ENCODE measurements around the gene PRSS22.

DNA sequence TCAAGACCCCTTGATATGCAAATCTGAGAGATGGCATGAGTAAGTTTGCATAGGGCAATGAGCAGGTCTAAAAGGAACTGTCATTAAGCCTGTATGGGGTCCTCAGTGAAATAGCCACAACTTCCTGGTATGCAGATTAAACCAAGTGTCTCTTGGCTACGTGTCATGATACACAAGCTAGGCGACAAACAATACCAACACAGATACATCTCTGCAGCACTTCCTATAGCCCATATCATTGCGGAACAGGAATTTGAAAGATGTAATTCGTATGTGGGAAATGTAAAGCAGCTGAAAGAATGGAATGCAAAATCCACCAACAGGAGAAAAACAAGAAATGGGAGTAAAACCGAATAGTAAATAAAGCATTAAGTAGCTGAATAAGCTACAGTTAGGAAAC lies 12.9 kb downstream of the PRSS22 start:
- TF ChIP-seq, protein P1, sequence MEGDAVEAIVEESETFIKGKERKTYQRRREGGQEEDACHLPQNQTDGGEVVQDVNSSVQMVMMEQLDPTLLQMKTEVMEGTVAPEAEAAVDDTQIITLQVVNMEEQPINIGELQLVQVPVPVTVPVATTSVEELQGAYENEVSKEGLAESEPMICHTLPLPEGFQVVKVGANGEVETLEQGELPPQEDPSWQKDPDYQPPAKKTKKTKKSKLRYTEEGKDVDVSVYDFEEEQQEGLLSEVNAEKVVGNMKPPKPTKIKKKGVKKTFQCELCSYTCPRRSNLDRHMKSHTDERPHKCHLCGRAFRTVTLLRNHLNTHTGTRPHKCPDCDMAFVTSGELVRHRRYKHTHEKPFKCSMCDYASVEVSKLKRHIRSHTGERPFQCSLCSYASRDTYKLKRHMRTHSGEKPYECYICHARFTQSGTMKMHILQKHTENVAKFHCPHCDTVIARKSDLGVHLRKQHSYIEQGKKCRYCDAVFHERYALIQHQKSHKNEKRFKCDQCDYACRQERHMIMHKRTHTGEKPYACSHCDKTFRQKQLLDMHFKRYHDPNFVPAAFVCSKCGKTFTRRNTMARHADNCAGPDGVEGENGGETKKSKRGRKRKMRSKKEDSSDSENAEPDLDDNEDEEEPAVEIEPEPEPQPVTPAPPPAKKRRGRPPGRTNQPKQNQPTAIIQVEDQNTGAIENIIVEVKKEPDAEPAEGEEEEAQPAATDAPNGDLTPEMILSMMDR (IDR thresholded peaks at IDR 0.05), result no peak
- TF ChIP-seq POLR2A (IDR thresholded peaks at IDR 0.05), result no peak

All from testis (tissue), 2 donors.